PC-3 (cell line): ENCODE results near the gene TRMT2A.

Source experiments
- CTCF ChIP-seq: fragments of 300-600 bp; sonication (generic); conservative IDR thresholded peaks from 2 replicates; pipeline ENCODE4 v1.5.1; 2017; ENCODE audit warnings: antibody characterized with exemption, low read depth, mild to moderate bottlenecking, low read length
- EZH2 ChIP-seq: fragments of 300-600 bp; sonication (generic); IDR thresholded peaks from one replicate; pipeline ENCODE4 v1.6.1; 2017; ENCODE audit warnings: antibody characterized with exemption, mild to moderate bottlenecking, low read length; ENCODE audit not compliant: unreplicated experiment

- TF ChIP-seq CTCF (no peak), EZH2 (no peak)
Measured at GRCh38 chr22:20155330-20156041, 38.5 kb upstream of the TRMT2A start.
